Gastroesophageal sphincter (tissue), 4 donors: ENCODE results near the gene ATP11A. TPM values are rescaled to one million over a fixed set of nuclear protein-coding genes. Genes with fewer than 3 reads are reported as not detected.

Source experiments
- ATAC-seq: fragments of 150-250 bp; one replicate; pipeline ENCODE4 v1.9.1; 2016; ENCODE audit warnings: mild to moderate bottlenecking, moderate library complexity
- H3K27ac ChIP-seq, 4 donors: fragments of 200-600 bp; sonication (generic) in 3 of 4; 1 replicate in 3 of 4; 2 replicates in 1 of 4; pipeline ENCODE4 v1.5.1; 2016 to 2019
- H3K27me3 ChIP-seq: fragments of 200-600 bp; sonication (generic); one replicate; pipeline ENCODE4 v1.5.1; 2019
- H3K36me3 ChIP-seq, 2 donors: fragments of 200-600 bp; sonication (generic); one replicate each; pipeline ENCODE4 v1.5.1; 2019; ENCODE audit warnings: control low read depth in 1 of 2
- H3K4me1 ChIP-seq, 3 donors: fragments of 200-600 bp; sonication (generic); 1 replicate in 2 of 3; 2 replicates in 1 of 3; pipeline ENCODE4 v1.5.1; 2016 to 2019; ENCODE audit warnings: control low read depth in 2 of 3
- H3K4me3 ChIP-seq, 2 donors: fragments of 200-600 bp; sonication (generic); one replicate each; pipeline ENCODE4 v1.5.1; 2019; ENCODE audit warnings: mild to moderate bottlenecking in 1 of 2, moderate library complexity in 1 of 2
- H3K9me3 ChIP-seq, 3 donors: fragments of 200-600 bp; sonication (generic); one replicate each; pipeline ENCODE4 v1.5.1; 2017 to 2019; ENCODE audit warnings: control low read depth in 2 of 3
- CTCF ChIP-seq, 4 experiments: fragments of 200-600 bp in 2 of 4; fragments of 450-650 bp in 2 of 4; sonication (generic) in 1 of 4; IDR thresholded peaks; one replicate each; pipeline ENCODE4 v1.5.1; 2017 to 2019; ENCODE audit warnings: antibody characterized with exemption in 4 of 4, mild to moderate bottlenecking in 2 of 4, moderate library complexity in 2 of 4
- EP300 ChIP-seq: sonication (generic); formaldehyde crosslinking; IDR thresholded peaks from one replicate; pipeline ENCODE4 v1.6.1; 2017; ENCODE audit warnings: antibody characterized with exemption, mild to moderate bottlenecking
- POLR2A ChIP-seq, 2 donors: fragments of 450-650 bp; IDR thresholded peaks; one replicate each; pipeline ENCODE4 v1.6.1; 2017; ENCODE audit warnings: antibody characterized with exemption in 2 of 2, mild to moderate bottlenecking in 2 of 2, moderate library complexity in 1 of 2
- POLR2AphosphoS5 ChIP-seq: sonication (generic); formaldehyde crosslinking; IDR thresholded peaks from one replicate; pipeline ENCODE4 v1.6.1; 2017; ENCODE audit warnings: antibody characterized with exemption
- WGBS, 2 donors: methylation state at CpG; one replicate each; pipeline ENCODE4 v1.1.5; 2018; ENCODE audit warnings: low coverage in 1 of 2; 5-methylcytosine and 5-hydroxymethylcytosine counted together
- total RNA-seq, 4 donors: library from RNA; depleted of rRNA; stranded (reverse); fragments of >200 nt; gene quantifications; one replicate each; pipeline ENCODE4 v1.1.0, GENCODE V29; 2016

Gene ATP11A
- total RNA-seq, 4 donors from 2014 or later: 12.9 to 21.7 (median 17.1) TPM

GRCh38 chr13:112720814-112721197, 31.0 kb downstream of the ATP11A start:
- Histone ChIP-seq H3K4me3 (no peak overlapping the region), H3K27ac (no peak overlapping the region), H3K36me3 (no peaks in the 10 kb centered on the region), H3K4me1 (peaks cover 0 to 22% (median 0%) of the 10 kb centered on the region in 3 donors), H3K27me3 (no peaks in the 10 kb centered on the region), H3K9me3 (no peaks in the 10 kb centered on the region)
- no peak for ATAC-seq
- TF ChIP-seq POLR2A (IDR thresholded peaks at IDR 0.05): no peak
- TF ChIP-seq CTCF (IDR thresholded peaks at IDR 0.05): no peak
- no peak for TF ChIP-seq EP300
- no peak for TF ChIP-seq POLR2AphosphoS5
- WGBS, 2 donors: 87% methylated on average over 4 of the region's 10 CpGs; no CpG with 5 or more reads in 1 of the 2 donors

GRCh38 chr13:112721198-112722104, 31.6 kb downstream of the ATP11A start:
- no peaks in the 10 kb centered on the region for H3K9me3 ChIP-seq
- no peak overlapping the region for H3K4me3 ChIP-seq
- no peaks in the 10 kb centered on the region for H3K36me3 ChIP-seq
- ATAC-seq: no peak
- WGBS, 2 donors: 81 to 83% methylated on average over 2 to 5 of the region's 26 CpGs
- H3K4me1 ChIP-seq: peaks cover 0 to 22% (median 0%) of the 10 kb centered on the region in 3 donors
- no peaks in the 10 kb centered on the region for H3K27me3 ChIP-seq
- no peak for TF ChIP-seq POLR2A (IDR thresholded peaks at IDR 0.05)
- no peak for TF ChIP-seq CTCF (IDR thresholded peaks at IDR 0.05)
- TF ChIP-seq POLR2AphosphoS5: no peak
- TF ChIP-seq EP300: no peak
- peak overlapping the region in 2 of 4 donors; percentile 42 to 65 for H3K27ac ChIP-seq

- TF ChIP-seq EP300 (no peak), CTCF (IDR thresholded peaks at IDR 0.05) (no peak), POLR2A (IDR thresholded peaks at IDR 0.05) (no peak), POLR2AphosphoS5 (peak; percentile 24)
- Histone ChIP-seq H3K36me3 (no peaks in the 10 kb centered on the region), H3K27ac (peak overlapping the region in 3 of 4 donors; percentile 30 to 65 (median 42)), H3K4me1 (peaks cover 0 to 22% (median 0%) of the 10 kb centered on the region in 3 donors), H3K9me3 (no peaks in the 10 kb centered on the region), H3K4me3 (no peak overlapping the region), H3K27me3 (no peaks in the 10 kb centered on the region)
- 41 to 60% methylated on average over 16 to 17 of the region's 19 CpGs for WGBS, 2 donors
- ATAC-seq: peak; percentile 45
These were observed 32.8 kb downstream of the ATP11A start for GRCh38 chr13:112722433-112723263.

GRCh38 chr13:112723771-112724170, 33.9 kb downstream of the ATP11A start:
- ATAC-seq: no peak
- Histone ChIP-seq H3K36me3 (no peaks in the 10 kb centered on the region), H3K4me3 (no peak overlapping the region), H3K9me3 (no peaks in the 10 kb centered on the region), H3K27ac (no peak overlapping the region), H3K4me1 (peaks cover 0 to 22% (median 0%) of the 10 kb centered on the region in 3 donors), H3K27me3 (no peaks in the 10 kb centered on the region)
- TF ChIP-seq EP300 (no peak), CTCF (IDR thresholded peaks at IDR 0.05) (no peak), POLR2A (IDR thresholded peaks at IDR 0.05) (no peak), POLR2AphosphoS5 (no peak)
- 92 to 97% methylated on average over 7 of the region's 17 CpGs for WGBS, 2 donors
